Ramos (cell line): ENCODE results near the gene GFAP.

ENCODE experiments used
- in situ Hi-C: fragments of 300-500 bp; cut with MboI; formaldehyde crosslinking; loops from one replicate; pipeline ENCODE4 v1.14.3; 2022; ENCODE audit warnings: low sequenced_read_pairs; ENCODE audit not compliant: unreplicated experiment

Gene GFAP

DNA sequence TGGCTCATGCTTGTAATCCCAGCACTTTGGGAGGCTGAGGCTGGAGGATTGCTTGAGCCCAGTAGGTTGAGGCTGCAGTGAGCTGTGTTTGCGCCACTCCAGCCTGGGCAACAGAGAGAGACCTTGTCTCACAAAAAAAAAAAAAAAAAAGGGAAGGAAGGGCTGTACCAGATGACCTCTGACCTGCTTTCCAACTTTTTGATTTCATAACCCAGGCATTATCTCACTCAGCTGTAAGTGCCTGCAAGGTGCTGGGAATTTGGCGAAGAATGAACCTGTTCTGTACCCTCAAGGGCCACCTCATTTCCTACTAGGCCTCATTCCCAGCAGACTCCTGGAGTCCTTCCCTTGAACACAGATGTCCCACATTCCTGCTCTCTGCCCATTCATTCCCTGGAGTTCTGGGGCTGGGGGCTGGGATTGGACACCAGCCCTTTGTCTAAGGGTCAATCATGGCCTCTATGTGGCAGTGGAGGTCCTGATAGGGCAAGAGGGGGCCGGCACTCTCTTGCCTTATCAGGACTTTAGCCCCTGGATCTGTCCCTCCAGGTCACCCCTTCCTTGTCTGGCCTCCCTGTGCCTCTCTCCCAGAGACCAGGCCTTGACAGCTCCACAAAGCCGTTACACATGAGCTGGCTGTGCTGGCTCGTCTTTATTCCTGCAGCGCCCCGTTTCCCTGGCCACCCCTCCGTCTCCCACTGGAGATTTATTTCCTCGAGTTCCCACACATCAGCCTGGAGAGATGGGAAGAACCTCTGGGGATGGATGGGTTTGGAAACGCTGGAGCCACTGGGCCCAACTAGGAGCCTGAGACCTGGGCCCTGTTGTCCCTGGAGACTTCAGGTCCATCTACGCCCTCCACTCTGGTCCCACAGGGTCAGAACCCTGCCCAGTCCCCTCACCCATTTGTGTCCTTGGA is 821 bp upstream of the GFAP start:
- in situ Hi-C loops: loop anchor here (5.0 kb wide), 1 partner anchor 111 kb away; no protein-coding TSS in a partner anchor

DNA sequence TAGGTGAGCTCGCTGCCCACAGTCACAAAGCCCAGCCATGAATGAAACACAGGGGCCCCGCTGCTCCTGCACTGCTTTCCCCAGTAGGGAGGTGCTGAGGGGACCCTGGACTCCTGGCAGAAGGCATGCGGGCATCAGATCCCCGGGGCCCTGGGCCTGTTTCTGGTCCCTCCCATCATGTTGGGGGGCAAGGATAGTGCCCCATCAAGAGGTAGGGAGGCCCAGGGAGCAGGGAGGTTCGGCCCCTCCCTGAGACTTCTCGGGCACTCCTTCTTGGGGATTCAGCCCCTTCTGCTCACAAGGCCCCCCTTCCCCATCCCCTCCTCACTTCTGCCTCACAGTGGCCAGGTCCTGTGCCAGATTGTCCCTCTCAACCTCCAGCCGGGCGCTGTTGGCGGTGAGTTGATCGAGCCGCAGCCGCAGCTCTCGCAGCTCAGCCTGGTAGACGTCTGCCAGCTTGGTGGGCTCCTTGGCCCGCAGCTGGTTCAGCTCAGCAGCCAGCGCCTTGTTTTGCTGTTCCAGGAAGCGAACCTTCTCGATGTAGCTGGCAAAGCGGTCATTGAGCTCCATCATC is 515 bp downstream of the GFAP start:
- in situ Hi-C loops: loop anchor here (5.0 kb wide), 1 partner anchor 113 kb away; no protein-coding TSS in a partner anchor

DNA sequence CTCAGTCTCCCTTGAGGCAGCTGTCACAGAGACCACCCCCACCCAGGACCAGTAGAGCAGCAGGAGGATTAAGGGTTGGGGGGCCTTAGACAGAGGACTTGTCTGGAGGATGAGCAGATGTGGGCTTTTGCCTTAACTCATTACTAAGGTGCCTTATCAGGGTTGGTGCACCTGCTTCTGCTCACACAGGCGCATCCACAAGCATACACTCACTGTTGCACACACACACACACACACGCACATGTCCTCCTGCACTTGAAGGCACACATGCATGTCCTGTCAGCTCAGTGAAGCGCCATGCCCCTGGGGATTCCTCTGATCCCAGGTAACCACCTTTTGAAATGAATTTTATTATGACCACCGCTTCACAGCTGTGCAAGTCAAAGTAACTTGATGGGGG is 1.2 kb downstream of the GFAP start:
- in situ Hi-C loops: no loop called here

DNA sequence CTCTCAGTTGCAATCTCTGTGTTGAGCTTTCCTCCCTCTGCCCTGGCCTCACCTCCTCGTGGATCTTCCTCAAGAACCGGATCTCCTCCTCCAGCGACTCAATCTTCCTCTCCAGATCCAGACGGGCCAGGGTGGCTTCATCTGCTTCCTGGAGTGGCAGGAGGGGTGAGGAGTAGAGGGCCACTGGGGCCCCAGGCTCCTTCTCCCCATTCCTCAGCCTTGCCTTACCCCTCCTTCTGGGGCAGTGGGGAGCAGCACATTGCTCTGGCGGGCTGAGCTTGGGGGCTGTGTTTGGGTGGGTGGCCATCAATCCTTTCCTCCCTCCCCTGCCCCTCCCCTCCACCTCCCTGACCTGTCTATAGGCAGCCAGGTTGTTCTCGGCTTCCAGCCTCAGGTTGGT is 1.6 kb downstream of the GFAP start:
- in situ Hi-C loops: no loop called here

DNA sequence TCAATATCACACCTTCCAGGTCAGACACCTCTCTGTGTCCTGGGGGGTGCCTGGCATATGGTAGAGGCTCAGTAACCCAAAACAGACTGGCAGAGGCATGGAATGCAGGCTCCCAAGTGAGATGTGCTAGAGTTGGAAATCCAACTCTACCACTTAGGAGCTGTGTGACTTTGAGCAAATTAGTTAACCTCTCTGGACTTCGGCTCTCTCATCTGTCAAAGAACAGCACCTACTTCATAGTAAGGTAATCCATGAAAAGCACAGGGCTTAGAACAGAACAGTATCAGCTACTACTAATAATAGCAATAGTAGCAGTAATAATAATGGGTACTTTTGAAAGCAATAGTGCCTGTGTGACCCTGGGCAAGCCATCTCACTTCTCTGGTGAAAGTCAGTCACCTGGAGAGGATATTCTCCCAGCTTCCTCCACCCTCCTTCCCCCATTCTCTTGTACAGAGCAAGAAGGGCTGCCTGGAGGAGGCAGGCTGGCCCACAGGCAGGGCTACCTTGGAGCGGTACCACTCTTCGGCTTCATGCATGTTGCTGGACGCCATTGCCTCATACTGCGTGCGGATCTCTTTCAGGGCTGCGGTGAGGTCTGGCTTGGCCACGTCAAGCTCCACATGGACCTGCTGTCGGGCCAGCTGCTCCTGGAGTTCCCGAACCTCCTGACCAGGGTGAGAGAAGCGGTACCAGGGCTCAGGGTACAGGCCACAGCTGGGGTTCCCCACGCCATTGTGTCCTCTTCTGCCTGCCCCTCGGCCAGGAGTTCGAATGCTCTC is 2.3 kb downstream of the GFAP start:
- in situ Hi-C loops: no loop called here

DNA sequence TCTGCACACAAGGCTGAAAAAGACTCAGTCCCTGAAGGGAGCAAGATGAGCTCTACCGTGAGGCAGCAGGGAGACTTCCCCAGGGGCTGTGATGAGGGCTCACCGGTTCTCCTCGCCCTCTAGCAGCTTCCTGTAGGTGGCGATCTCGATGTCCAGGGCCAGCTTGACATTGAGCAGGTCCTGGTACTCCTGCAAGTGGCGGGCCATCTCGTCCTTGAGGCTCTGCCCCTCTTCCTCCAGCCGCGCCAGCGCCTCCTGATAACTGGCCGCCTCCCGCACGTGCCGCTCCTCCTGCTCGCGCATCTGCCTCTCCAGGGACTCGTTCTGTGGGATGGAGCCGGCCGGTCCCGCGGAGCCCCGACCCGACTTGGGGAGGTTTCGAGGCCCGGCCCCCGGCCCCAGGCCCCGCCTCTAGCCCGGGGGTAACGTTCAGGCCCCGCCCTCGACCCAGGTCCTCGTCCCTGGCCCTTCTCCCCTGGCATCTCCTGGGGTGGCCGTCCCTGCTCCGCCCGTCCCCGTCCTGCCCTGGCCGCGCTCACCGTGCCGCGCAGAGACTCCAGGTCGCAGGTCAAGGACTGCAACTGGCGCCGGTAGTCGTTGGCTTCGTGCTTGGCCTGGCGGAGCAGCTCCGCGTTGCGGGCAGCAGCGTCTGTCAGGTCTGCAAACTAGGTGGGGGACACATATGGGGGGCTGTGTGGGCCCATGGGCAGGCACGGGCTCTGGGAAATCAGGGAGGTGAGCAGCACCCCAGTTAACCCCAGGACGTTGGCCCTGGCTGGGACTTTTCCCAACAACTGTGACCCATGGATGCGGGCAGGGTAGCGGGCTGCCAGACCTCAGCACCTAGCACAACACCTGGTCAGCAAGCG is 3.9 kb downstream of the GFAP start:
- in situ Hi-C loops: no loop called here

DNA sequence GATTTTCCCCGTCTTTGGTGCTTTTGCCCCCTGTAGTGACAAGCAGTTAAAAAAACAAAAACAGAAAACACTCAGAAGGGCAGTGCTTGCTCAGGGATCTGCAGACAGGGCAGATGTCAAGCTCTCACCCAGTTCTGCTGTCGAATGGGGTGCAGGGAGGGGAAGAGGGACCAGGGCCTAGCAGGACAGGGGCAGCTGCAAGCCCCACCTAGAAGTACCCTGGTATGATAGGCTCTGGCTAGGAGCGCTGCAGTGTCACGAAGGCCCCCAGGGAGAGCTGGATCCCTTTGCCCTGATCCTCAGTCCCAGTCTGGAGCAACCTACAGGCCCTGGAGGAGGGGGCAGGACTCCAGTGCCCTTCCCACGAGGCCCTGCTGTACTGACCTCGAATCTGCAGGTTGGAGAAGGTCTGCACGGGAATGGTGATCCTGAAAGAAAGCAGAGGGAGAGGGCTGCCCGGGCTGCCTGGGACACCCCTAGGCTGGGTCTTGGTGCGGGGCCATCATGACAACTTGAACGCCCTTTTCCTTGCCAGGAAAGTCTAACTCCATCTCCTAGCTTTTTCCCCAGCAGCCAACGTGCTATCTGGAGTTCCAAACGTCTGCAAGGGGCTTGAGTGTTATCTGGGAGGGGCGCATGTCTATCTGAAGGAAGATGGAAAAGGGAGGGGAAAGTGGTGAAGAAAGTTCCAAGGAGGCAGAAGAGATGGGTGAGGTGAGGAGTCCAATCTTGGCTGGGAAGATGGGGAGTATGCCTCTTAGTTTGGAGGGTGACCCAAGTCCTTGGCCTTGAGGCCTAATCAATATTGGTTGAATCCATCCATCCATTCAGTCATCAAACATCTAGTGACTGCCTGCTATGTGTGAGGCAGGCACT is 4.8 kb downstream of the GFAP start:
- in situ Hi-C loops: no loop called here

DNA sequence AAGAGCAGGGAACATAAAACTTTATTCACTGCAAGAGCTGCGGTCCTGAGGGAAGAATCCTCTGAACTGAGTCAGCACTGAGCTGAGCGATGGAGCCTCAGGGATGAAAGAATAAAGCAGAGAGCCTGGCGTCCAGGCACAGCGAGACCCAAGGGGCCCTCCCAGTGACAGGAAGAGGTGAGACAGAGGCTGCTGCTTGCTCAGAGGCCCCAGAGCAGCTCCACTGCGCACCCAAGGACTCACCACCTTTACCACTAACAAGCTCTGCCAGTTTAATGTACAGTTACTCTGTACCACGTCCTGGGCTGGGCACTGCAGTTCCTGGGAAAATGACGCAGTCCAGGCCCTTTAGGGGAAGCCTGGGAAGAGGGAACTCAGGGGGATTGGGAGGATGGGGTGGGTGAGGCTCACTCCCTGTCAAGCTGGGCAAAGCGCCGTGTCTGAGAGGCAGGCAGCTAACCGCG is 5.6 kb downstream of the GFAP start:
- in situ Hi-C loops: no loop called here

DNA sequence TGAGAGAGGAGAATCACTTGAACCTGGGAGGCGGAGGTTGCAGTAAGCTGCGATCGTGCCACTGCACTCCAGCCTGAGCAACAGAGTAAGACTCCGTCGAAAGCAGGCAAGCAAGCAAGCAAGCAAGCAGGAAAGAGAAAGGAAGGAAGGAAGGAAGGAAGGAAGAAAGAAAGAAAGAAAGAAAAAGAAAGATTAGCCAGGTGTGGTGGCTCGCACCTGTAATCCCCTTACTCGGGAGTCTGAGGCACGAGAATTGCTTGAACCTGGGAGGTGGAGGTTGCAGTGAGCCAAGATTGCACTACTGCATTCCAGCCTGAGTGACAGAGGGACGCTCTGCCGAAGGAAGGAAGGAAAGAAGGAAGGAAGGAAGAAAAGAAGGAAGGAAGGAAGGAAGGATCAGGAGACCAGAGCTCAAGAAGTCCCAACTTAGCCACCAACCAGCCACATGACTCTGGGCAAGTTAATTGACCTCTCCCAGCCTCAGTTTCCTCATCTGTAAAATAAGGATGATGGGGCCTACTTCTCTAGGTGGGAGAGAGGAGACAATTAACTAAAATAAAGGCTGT is 6.5 kb downstream of the GFAP start:
- in situ Hi-C loops: no loop called here

DNA sequence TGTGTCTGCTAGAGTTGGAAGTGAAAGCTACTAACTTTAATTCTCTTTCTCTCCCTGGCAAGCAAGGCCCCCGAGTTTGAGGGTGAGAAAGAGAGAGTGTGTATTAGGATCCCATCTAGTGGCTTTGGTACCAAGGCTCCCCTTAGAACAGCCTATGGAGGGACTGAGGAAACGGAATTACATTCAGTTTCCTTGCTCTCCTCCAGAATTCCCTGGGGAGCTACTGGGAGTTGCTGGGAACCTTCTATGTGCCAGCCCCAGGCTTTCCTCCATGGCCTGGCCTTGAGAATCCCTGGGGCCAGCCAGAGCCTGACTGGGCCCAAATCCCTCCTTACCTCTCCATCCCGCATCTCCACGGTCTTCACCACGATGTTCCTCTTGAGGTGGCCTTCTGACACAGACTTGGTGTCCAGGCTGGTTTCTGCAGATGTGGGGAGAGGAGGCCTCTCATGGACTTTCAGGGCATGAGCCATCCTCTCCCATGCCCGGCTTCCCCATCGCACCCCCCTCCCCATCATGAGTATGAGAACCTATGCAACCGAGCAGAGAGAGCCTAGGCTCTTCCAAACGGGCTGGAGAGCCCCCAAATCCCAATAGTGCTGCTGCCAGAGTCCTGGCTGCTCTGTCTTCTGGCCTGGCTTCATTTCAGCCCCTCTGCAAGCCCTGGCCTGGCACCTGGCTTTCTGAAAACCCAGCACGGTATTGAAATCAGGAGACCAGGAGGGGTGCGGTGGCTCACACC is 7.4 kb downstream of the GFAP start:
- in situ Hi-C loops: no loop called here

DNA sequence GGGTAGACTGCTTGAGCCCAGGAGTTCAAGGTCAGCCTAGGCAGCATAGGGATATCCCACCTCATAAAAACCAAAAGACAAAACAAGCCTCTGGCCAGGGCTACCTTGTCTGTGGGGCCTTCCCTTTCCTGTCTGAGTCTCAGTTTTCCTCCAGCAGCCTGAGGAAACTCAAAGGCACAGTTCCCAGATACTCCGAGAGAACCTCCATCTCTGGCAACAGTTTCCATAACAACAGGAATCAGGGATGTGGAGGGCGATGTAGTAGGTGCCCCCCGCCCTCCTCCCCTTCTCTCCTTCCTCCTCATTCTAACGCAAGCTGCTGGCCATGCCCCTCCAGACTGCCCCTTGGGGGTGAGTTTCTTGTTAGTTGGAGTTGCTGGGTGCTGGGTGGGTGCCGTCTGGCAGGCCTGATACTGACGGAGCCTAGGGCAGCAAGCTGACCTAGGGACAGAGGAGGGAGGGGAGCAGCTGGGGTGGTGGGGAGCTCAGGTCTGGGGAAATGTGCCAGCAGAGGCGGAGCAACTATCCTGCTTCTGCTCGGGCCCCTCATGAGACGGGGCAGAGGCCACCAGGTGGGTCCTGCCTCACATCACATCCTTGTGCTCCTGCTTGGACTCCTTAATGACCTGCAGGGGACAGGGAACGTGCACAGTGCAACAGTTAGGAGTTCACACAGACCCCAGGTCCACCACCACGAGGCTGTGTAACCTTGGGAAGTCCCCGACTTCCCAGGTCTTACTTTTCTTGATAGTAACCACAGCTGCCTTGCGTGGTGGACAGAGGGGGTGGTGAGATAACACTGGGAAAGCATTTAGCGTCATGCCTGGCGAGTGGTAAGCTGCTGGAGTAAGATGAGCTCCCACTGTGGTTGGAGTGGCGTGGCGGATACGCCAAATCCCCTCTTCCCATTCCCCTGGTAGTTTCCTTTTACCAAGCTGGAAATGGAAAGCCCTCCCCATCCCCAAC is 8.3 kb downstream of the GFAP start:
- in situ Hi-C loops: no loop called here

DNA sequence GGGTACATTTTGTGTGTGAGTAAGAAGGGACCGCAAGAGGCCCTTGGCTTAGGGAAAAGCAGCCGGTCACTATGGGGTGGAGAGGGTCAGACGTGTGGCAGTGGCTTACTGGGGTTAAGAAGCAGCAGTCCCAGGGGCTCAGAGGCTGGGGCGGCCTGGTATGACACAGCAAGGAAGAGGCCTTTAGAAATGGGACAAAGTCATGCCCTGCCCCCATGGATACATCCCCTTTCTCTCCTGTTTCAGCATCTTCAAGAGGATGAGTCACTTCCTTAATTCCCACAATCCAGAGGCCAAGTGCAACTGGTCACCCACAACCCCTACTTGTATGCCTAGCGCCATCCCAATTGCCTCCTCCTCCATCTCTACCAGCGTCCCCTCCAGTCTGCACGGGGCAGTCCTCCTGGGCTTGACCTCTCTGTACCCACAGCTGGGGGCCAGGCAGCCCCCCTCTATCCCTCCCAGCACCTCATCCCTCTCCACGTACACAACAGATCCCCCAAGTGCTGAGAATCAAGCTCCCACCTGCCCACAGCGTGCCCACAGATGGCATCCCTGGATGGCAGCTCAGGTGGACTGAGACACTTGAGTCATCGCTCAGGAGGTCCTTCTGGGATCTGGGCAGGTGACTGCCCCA is 9.2 kb downstream of the GFAP start:
- in situ Hi-C loops: no loop called here

DNA sequence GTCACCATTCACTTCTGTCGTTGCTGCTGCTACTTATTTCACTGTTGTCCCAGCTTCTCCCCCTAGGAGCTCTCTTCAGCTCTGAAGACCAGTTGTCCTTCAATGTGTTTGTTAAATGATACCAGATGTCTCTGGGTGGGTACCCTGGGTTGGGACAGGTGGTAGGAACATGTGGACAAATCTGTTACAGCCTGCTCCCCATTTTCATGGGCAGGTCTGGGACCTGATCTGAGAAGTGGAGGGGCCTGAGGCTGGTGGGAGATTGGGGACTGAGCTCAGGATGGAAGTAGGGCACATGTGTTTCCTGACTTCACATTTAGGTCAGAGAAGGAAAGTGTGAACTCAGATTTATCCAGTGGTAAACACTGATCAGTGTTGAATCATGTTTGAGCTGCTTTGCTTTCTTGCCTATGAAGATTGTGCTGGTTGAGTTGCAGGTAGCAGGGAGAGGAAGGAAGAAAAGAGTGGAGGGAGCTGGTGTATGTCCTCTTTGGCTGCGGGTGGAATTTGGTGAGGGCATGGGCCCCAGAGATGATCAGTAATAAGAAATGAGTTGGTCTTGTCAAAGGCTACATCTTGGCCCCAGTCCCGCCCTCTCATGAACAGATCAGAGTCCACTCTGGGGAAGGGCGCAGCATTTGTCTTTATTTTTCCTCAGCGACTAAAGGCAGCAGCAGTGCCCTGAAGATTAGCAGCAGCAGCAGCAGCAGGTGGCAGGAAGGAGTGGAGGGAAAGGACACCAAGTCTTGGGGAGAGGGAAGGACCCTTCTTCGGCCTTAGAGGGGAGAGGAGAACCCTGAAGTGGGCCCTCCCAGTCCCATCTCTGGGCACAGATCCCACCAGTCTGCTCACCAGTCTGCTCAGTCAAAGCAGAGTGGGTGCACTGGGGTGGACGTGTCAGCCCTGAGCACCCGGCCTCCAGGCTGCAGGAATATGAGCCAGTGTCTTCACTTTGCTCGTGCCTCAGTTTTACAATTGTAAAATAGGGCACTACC is 10.0 kb downstream of the GFAP start:
- in situ Hi-C loops: no loop called here

DNA sequence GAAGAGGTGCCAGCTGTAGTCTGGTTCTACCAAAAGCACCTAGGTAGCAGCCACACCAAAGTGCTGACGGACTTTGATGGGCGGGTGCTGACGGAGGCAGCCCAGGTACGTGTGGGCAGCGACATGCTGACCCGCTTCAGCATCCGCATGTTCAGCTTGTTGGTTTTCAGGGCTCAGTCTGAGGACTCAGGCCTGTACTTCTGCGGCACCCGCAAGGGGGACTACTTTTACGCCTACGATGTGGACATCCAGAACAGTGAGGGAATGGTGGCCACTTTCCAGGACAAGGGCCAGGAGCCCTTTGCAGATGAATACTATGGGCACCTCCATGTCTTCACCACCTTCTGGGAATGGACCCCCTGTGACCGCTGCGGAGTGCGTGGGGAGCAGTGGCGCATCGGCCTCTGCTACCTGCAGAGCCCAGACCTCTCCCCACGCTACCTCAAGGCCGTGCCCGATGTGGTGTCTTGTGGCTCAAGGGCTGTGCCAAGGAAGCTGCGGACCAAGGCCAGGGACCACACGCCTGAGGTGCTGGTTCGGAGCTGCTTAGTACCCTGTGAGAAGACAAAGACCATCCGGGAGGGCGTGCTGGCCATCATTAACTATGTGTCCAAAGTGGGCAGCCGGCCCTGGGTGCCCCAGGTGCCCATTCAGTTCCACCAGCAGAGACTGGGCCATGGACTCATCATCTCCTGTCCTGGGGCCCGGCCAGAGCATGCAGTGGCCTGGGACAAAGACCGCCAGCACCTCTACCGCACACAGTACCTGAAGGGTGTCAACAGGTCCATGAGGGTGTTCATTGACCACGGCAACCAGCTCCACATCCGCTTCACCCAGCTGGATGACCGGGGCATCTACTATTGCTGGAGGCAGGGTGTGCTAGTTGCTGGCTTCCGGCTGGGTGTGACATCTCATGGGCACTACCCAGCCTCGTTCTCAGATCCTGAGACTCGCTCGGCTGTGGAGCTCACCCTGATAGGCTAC is 11.0 kb downstream of the GFAP start:
- in situ Hi-C loops: no loop called here
